Measurements from ENCODE around the gene TCEA3.
A peak's percentile ranks its signal among the peaks of the same experiment; 100 is the strongest.

Gene TCEA3

DNA sequence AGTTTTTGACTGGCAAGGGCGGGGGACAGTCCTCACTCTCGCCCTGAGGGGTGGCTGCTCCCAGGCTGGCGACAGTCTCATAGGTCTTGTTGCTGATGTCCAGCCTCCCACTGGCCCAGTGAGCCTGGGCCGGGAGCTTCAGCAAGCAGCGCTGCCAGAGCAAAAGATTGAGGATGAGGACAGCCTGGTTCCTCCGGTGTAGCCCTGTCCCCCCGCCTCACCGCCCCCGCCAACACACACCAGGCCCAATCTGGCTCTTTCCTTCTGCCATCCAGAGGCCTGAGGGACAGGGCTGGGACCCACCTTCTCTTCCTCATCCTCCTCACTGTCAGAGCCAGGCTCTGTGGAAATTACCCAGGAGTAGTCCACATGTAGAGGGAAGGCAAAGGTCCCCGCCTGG, 8.6 kb upstream of the TCEA3 start:
- in situ Hi-C loops (cut with HindIII; ENCODE audit: low sequenced_read_pairs) = no loop called here
- TF ChIP-seq, protein P1, sequence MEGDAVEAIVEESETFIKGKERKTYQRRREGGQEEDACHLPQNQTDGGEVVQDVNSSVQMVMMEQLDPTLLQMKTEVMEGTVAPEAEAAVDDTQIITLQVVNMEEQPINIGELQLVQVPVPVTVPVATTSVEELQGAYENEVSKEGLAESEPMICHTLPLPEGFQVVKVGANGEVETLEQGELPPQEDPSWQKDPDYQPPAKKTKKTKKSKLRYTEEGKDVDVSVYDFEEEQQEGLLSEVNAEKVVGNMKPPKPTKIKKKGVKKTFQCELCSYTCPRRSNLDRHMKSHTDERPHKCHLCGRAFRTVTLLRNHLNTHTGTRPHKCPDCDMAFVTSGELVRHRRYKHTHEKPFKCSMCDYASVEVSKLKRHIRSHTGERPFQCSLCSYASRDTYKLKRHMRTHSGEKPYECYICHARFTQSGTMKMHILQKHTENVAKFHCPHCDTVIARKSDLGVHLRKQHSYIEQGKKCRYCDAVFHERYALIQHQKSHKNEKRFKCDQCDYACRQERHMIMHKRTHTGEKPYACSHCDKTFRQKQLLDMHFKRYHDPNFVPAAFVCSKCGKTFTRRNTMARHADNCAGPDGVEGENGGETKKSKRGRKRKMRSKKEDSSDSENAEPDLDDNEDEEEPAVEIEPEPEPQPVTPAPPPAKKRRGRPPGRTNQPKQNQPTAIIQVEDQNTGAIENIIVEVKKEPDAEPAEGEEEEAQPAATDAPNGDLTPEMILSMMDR (IDR thresholded peaks at IDR 0.05; ENCODE audit: low read depth, low read length, missing control alignments) = no peak
- DNase-seq (ENCODE audit: low read depth) = no peak
- H3K4me3 ChIP-seq (ENCODE audit: low read depth, low read length) = no peak overlapping the region

DNA sequence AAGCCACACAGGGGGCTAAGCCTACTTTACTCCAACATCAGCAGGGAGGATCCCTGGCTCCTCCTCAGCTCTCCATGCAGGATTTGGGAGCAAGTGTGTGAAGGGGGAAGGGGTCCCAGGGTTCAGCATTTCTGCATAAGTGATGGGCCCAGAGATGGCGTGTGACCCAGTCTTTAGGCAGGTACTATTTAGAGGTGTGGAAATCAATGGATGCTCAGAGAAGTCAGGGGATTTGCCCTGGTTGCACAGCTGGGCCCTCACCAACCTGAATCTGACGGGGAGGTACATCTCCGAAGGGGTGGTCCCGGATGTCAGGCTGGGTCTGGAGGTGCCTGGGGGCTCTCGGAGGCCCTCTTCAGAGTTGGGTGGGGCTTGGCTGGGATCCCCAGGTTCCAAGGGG, 6.9 kb upstream of the TCEA3 start:
- DNase-seq (ENCODE audit: low read depth) = no peak
- H3K4me3 ChIP-seq (ENCODE audit: low read depth, low read length) = no peak overlapping the region
- TF ChIP-seq, protein P1 (IDR thresholded peaks at IDR 0.05; ENCODE audit: low read depth, low read length, missing control alignments) = no peak
- in situ Hi-C loops (cut with HindIII; ENCODE audit: low sequenced_read_pairs) = no loop called here

DNA sequence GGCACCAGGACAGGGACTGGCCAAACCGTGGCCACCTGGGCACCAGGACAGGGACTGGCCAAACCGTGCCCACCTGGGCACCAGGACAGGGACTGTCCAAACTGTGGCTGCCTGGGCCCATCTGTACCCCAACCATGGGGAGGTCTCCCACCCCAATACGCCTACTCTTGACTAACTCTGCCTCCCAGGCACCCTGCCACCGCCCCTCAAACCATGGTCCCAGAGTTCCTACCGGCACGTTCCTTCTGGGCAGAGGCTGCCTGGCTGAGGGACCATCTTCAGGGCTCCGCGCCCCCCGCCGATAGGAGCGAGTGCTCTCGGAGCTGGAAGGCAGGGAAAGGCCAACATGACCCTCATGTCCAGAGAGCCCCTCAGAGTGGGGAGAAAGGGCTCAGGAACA, 6.3 kb upstream of the TCEA3 start:
- DNase-seq (ENCODE audit: low read depth) = no peak
- no peak overlapping the region for H3K4me3 ChIP-seq (ENCODE audit: low read depth, low read length)
- in situ Hi-C loops (cut with HindIII; ENCODE audit: low sequenced_read_pairs) = no loop called here
- TF ChIP-seq, protein P1 (IDR thresholded peaks at IDR 0.05; ENCODE audit: low read depth, low read length, missing control alignments) = no peak

- TF ChIP-seq, protein P1 (IDR thresholded peaks at IDR 0.05; ENCODE audit: low read depth, low read length, missing control alignments) = no peak
- no peak overlapping the region for H3K4me3 ChIP-seq (ENCODE audit: low read depth, low read length)
- peak; percentile 27 for DNase-seq (ENCODE audit: low read depth)
- in situ Hi-C loops (cut with HindIII; ENCODE audit: low sequenced_read_pairs) = no loop called here
Observed at GRCh38 chr1:23428136-23428905, 3.8 kb upstream of the TCEA3 start.

GRCh38 chr1:23427550-23427949, 3.0 kb upstream of the TCEA3 start:
- no peak for DNase-seq (ENCODE audit: low read depth)
- no peak overlapping the region for H3K4me3 ChIP-seq (ENCODE audit: low read depth, low read length)
- TF ChIP-seq, protein P1 (IDR thresholded peaks at IDR 0.05; ENCODE audit: low read depth, low read length, missing control alignments) = no peak
- in situ Hi-C loops (cut with HindIII; ENCODE audit: low sequenced_read_pairs) = no loop called here

GRCh38 chr1:23426828-23427227, 2.3 kb upstream of the TCEA3 start:
- no peak for DNase-seq (ENCODE audit: low read depth)
- in situ Hi-C loops (cut with HindIII; ENCODE audit: low sequenced_read_pairs) = no loop called here
- TF ChIP-seq, protein P1 (IDR thresholded peaks at IDR 0.05; ENCODE audit: low read depth, low read length, missing control alignments) = no peak
- H3K4me3 ChIP-seq (ENCODE audit: low read depth, low read length) = no peak overlapping the region

Data from astrocyte of the cerebellum (primary cell).